Renal cortical epithelial cell (primary cell): ENCODE results near the gene KCNIP3. TPM values are rescaled to one million over a fixed set of nuclear protein-coding genes. Genes with fewer than 3 reads are reported as not detected.
"Not testable (repeated sequence)": the region's sequence is repeated elsewhere in the genome, so short reads cannot be mapped to it uniquely, and the experiment has no call there.

Source experiments
- DNase-seq: peaks from one replicate; pipeline ENCODE4 v3.0.0-alpha.2; 2011; ENCODE audit warnings: low read depth
- total RNA-seq: library from RNA; depleted of rRNA; stranded (reverse); fragments of >200 nt; gene quantifications from 2 replicates; pipeline ENCODE4 v1.2.3, GENCODE V29; 2014

The KCNIP3 gene
- total RNA-seq, result 47.4 and 127 TPM in 2 replicates

GRCh38 chr2:95296880-95297487 is at the start of gene KCNIP3:
Gene KCNIP3 (plus strand): TSS chr2:95297347. CDS start chr2:95297439, 92 bp downstream.
- DNase-seq, result no peak

DNA sequence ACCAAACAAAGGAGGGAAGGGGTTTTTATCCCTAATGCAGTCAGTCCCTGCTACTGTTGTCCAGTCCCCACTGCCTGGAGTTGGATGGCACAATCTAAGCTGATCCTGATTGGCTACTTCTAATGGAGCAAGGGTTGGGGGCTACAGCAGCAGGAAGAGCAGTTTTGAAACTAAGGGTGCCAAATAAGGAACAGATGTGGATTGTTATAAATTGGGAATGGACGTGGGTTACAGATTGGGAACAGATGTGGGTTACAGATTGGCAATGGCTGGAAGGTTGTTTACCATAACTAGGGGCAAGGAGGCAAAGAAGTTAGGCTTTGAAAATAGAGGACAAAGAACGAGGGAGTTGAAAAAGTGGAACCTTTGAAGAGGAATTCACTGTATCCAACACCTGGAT is 38.9 kb upstream of the KCNIP3 start:
- no peak for DNase-seq

GRCh38 chr2:95260028-95261023 is 36.8 kb upstream of the KCNIP3 start:
- peak; percentile 31 for DNase-seq

- DNase-seq, result no peak
Observed at GRCh38 chr2:95261602-95262001, 35.5 kb upstream of the KCNIP3 start.

- no peak for DNase-seq
Observed at GRCh38 chr2:95262896-95263542, 34.1 kb upstream of the KCNIP3 start.

DNA sequence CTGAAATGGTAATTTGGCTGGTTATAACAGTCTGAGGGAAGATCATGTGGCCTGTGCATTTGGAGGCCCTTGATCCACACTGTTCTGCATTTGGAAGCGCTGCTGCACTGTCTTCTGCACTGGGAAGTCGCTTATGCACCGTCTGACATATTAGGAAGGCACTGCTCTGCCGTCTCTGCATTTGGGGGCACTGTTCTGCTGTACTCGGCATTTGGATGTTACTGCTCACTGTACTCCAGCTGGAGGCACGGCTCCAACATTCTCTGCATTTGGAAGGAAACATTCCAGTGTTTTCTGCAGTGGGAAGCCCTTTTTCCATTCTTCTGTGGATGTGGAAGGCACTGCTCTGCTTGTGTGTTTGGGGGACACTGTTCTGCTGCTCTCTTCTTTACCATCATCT is 32.5 kb upstream of the KCNIP3 start:
- DNase-seq, result no peak

- DNase-seq, result no peak
Observed at GRCh38 chr2:95265182-95265581, 32.0 kb upstream of the KCNIP3 start.

- DNase-seq, result no peak
Observed at GRCh38 chr2:95266781-95267430, 30.2 kb upstream of the KCNIP3 start.

GRCh38 chr2:95267458-95268210 is 29.5 kb upstream of the KCNIP3 start:
- peak; percentile 64 for DNase-seq

DNA sequence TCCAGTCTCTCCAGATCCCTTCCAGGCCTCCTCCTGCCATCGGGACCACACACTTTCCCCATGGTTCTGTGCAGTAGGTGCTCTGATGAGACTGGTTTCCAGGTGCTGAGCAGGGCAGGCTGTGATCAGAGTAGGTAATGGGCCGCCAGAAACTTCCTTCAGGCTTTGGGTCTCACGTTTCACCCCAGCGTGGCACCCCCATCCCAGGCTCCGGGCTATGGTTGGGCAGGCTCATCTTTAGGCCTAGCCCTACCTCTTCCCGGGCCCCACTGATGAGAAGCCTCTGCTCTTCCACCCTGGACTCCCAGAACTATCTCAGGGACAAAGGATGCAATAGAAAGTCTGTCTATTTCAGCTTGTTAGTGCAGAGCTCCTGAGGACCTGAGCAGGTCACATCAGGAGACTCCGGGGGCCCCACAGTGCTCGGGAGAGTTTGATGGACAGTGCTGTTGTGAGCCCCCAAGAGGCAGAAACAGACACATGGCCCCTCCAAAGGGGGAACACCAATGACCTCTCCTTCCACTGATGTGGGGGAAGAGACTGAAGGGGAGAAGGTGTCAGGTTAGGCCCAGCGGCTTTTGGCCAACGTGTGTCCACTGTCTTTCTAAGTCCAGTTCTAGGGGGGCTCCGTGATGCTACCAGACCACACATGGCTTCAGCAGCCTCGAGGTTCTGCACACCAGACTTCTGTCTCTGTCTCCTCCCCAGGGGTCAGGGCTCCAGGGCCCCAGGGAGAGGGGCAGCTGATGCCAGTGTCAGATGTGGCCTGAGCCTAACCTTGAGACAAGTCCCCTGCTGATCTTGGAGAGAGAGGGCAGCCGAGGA is 28.7 kb upstream of the KCNIP3 start:
- no peak for DNase-seq

DNA sequence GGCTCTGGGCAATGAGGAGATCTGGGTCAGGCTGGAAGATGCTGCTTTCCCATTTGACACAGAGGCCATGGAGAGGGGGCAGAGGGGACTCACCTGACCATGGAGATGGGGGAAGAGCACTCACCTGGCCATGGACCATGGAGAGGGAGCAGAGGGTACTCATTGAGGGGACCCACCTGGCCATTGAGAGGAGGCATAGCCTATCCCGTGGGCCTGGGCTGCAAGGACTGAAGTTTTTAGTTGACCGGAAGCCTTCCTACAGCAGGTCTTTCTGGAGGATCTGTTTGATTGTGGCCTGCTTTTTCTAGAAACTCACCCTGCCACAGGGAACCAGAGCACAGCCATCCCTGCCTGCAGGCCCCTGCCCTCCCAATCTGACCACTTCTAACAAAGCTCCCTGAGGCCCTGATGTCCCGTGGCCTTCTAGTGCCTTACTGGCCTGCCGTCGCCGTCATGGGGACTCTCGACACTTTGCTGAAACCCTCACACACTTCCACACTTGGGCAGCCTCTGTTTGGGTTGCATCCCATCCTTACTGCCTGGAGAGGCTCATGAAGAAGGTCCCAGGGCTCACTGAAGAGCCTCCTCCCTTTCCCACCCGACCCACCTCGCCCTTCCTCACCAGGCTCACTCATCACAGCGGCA is 28.0 kb upstream of the KCNIP3 start:
- DNase-seq, result no peak

- not testable (repeated sequence) for DNase-seq
Observed at GRCh38 chr2:95269745-95270144, 27.4 kb upstream of the KCNIP3 start.

- DNase-seq, result no peak
Observed at GRCh38 chr2:95270541-95271081, 26.5 kb upstream of the KCNIP3 start.

- DNase-seq, result no peak
Observed at GRCh38 chr2:95271381-95271971, 25.7 kb upstream of the KCNIP3 start.

- DNase-seq, result no peak
Observed at GRCh38 chr2:95272299-95272751, 24.8 kb upstream of the KCNIP3 start.

GRCh38 chr2:95272781-95273180 is 24.4 kb upstream of the KCNIP3 start:
- DNase-seq, result no peak

- DNase-seq, result no peak
Observed at GRCh38 chr2:95273566-95274290, 23.4 kb upstream of the KCNIP3 start.
